ENCODE data around the gene HHEX.

DNA sequence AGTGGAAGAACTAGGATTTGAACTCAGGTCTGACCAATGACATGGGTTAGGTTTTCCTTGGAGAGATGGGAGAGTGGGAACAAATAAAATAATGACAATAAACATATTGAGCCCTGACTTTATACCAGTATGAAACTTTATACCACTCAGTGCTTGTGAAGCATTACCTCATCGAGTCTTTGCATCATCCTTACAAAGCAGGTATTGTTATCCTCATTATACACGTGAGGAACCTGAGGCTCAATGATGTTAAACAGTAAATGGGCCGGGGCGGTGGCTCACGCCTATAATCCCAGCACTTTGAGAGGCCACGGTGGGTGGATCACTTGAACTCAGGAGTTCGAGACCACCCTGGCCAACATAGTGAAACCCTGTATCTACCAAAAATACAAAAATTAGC lies 47.7 kb downstream of the HHEX start:
- TF ChIP-seq, protein P1, sequence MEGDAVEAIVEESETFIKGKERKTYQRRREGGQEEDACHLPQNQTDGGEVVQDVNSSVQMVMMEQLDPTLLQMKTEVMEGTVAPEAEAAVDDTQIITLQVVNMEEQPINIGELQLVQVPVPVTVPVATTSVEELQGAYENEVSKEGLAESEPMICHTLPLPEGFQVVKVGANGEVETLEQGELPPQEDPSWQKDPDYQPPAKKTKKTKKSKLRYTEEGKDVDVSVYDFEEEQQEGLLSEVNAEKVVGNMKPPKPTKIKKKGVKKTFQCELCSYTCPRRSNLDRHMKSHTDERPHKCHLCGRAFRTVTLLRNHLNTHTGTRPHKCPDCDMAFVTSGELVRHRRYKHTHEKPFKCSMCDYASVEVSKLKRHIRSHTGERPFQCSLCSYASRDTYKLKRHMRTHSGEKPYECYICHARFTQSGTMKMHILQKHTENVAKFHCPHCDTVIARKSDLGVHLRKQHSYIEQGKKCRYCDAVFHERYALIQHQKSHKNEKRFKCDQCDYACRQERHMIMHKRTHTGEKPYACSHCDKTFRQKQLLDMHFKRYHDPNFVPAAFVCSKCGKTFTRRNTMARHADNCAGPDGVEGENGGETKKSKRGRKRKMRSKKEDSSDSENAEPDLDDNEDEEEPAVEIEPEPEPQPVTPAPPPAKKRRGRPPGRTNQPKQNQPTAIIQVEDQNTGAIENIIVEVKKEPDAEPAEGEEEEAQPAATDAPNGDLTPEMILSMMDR (IDR thresholded peaks at IDR 0.05): no peak
- no peak for TF ChIP-seq POLR2A (IDR thresholded peaks at IDR 0.05)
